Gastroesophageal sphincter (tissue), 4 donors: ENCODE measurements around the gene INPP5E. TPM values are rescaled to one million over a fixed set of nuclear protein-coding genes. Genes with fewer than 3 reads are reported as not detected.

ENCODE experiments used
- ATAC-seq: fragments of 150-250 bp; one replicate; pipeline ENCODE4 v1.9.1; 2016; ENCODE audit warnings: mild to moderate bottlenecking, moderate library complexity
- H3K27ac ChIP-seq, 4 donors: fragments of 200-600 bp; sonication (generic) in 3 of 4; 1 replicate in 3 of 4; 2 replicates in 1 of 4; pipeline ENCODE4 v1.5.1; 2016 to 2019
- H3K27me3 ChIP-seq: fragments of 200-600 bp; sonication (generic); one replicate; pipeline ENCODE4 v1.5.1; 2019
- H3K36me3 ChIP-seq, 2 donors: fragments of 200-600 bp; sonication (generic); one replicate each; pipeline ENCODE4 v1.5.1; 2019; ENCODE audit warnings: control low read depth in 1 of 2
- H3K4me1 ChIP-seq, 3 donors: fragments of 200-600 bp; sonication (generic); 1 replicate in 2 of 3; 2 replicates in 1 of 3; pipeline ENCODE4 v1.5.1; 2016 to 2019; ENCODE audit warnings: control low read depth in 2 of 3
- H3K4me3 ChIP-seq, 2 donors: fragments of 200-600 bp; sonication (generic); one replicate each; pipeline ENCODE4 v1.5.1; 2019; ENCODE audit warnings: mild to moderate bottlenecking in 1 of 2, moderate library complexity in 1 of 2
- H3K9me3 ChIP-seq, 3 donors: fragments of 200-600 bp; sonication (generic); one replicate each; pipeline ENCODE4 v1.5.1; 2017 to 2019; ENCODE audit warnings: control low read depth in 2 of 3
- CTCF ChIP-seq, 4 experiments: fragments of 200-600 bp in 2 of 4; fragments of 450-650 bp in 2 of 4; sonication (generic) in 1 of 4; IDR thresholded peaks; one replicate each; pipeline ENCODE4 v1.5.1; 2017 to 2019; ENCODE audit warnings: antibody characterized with exemption in 4 of 4, mild to moderate bottlenecking in 2 of 4, moderate library complexity in 2 of 4
- EP300 ChIP-seq: sonication (generic); formaldehyde crosslinking; IDR thresholded peaks from one replicate; pipeline ENCODE4 v1.6.1; 2017; ENCODE audit warnings: antibody characterized with exemption, mild to moderate bottlenecking
- POLR2A ChIP-seq, 2 donors: fragments of 450-650 bp; IDR thresholded peaks; one replicate each; pipeline ENCODE4 v1.6.1; 2017; ENCODE audit warnings: antibody characterized with exemption in 2 of 2, mild to moderate bottlenecking in 2 of 2, moderate library complexity in 1 of 2
- POLR2AphosphoS5 ChIP-seq: sonication (generic); formaldehyde crosslinking; IDR thresholded peaks from one replicate; pipeline ENCODE4 v1.6.1; 2017; ENCODE audit warnings: antibody characterized with exemption
- WGBS, 2 donors: methylation state at CpG; one replicate each; pipeline ENCODE4 v1.1.5; 2018; ENCODE audit warnings: low coverage in 1 of 2; 5-methylcytosine and 5-hydroxymethylcytosine counted together
- total RNA-seq, 4 donors: library from RNA; depleted of rRNA; stranded (reverse); fragments of >200 nt; gene quantifications; one replicate each; pipeline ENCODE4 v1.1.0, GENCODE V29; 2016

Gene INPP5E
- total RNA-seq, 4 donors from 2014 or later = 7.2 to 13.1 (median 10.0) TPM

DNA sequence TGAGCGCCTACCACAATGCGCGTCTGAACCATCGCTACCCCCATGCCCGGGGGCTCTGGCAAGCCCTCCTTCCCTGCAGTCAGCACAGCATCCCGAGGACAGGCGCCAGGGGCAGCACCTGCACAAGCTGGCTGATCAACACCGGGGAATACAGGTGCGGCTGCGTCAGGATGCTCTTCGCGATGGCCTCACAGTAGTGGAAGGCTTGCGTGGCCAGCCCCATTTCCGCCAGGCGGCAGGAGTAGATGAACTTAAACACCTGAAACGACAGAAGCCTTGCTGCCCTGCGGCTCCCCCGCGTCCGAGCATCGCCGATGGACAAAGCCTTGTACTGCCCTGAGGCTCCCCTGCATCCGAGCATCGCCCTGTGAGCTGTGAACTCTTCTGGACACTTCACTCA lies 17.7 kb upstream of the INPP5E start:
- Histone ChIP-seq H3K4me1 (no peaks in the 10 kb centered on the region), H3K27me3 (no peaks in the 10 kb centered on the region), H3K27ac (no peak overlapping the region), H3K36me3 (peaks cover 0 to 100% of the 10 kb centered on the region in 2 donors), H3K9me3 (no peaks in the 10 kb centered on the region), H3K4me3 (no peak overlapping the region)
- no peak for ATAC-seq
- TF ChIP-seq POLR2A (IDR thresholded peaks at IDR 0.05) (no peak), CTCF (IDR thresholded peaks at IDR 0.05) (no peak), POLR2AphosphoS5 (no peak), EP300 (no peak)
- 100% methylated on average over 2 of the region's 24 CpGs; no CpG with 5 or more reads in 1 of the 2 donors for WGBS, 2 donors

- TF ChIP-seq EP300 = no peak
- TF ChIP-seq CTCF (IDR thresholded peaks at IDR 0.05) = no peak
- TF ChIP-seq POLR2A (IDR thresholded peaks at IDR 0.05) = no peak
- no peak for TF ChIP-seq POLR2AphosphoS5
- Histone ChIP-seq H3K27ac (no peak overlapping the region), H3K27me3 (no peaks in the 10 kb centered on the region), H3K4me3 (no peak overlapping the region), H3K9me3 (no peaks in the 10 kb centered on the region), H3K36me3 (peaks cover 0 to 98% of the 10 kb centered on the region in 2 donors), H3K4me1 (no peaks in the 10 kb centered on the region)
- WGBS, 2 donors = 55 to 100% methylated on average over 1 to 2 of the region's 9 CpGs
- ATAC-seq = no peak
These were observed 16.6 kb upstream of the INPP5E start for GRCh38 chr9:136456258-136456657.

DNA sequence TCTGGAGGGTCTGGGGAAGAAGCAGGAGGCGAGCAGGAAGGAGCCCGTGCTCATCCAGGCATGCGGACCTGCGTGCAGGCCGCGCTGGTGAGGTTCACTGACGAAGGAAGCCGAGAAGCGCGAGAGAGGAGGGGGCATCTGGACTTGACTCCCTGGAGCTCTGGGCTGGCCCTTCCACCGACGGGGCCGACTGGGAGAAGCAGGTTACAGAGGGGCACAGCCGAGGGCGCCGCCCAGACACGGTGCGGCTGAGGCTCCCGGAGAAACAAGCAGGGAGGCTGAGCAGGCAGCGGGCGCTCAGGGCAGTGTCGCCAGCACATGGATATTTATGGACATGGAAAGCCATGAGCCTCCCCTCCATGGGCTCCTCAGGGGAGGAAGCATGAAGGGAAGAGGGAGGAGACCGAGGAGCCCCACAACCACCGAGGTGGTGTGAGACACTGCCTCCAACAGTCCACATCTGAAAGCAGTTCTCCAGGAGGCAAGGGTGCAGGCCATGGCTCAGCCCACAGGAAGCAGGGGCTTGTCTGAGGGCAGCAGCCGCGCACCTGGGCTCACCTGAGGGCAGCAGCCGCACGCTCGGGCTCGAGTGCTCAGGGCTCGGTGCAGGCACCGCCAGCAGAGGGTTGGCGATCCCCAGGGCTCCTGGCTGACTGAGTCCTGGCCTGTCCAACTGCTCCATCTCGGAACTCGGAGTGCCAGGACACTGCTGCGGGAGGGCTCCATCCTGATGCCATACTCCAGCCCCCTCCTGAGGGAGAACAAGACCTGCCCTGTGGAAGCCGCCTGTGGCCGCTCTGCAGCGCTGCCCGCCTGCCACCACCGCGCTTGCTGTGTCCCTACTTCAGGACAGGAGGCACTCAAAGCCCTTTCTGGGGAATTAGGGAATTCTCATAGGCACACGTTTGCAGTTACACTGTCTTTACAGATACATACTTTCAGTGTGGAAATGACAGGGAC lies 15.7 kb upstream of the INPP5E start:
- Histone ChIP-seq H3K4me1 (no peaks in the 10 kb centered on the region), H3K27me3 (no peaks in the 10 kb centered on the region), H3K27ac (no peak overlapping the region), H3K4me3 (no peak overlapping the region), H3K36me3 (peaks cover 0 to 98% of the 10 kb centered on the region in 2 donors), H3K9me3 (no peaks in the 10 kb centered on the region)
- no peak for TF ChIP-seq POLR2A (IDR thresholded peaks at IDR 0.05)
- no peak for TF ChIP-seq POLR2AphosphoS5
- no peak for TF ChIP-seq CTCF (IDR thresholded peaks at IDR 0.05)
- TF ChIP-seq EP300 = no peak
- WGBS, 2 donors = 70 to 89% methylated on average over 4 to 13 of the region's 43 CpGs
- no peak for ATAC-seq

- Histone ChIP-seq H3K9me3 (no peaks in the 10 kb centered on the region), H3K36me3 (peaks cover 0 to 98% of the 10 kb centered on the region in 2 donors), H3K4me3 (no peak overlapping the region), H3K27ac (no peak overlapping the region), H3K27me3 (no peaks in the 10 kb centered on the region), H3K4me1 (no peaks in the 10 kb centered on the region)
- 80% methylated on average over 2 of the region's 25 CpGs; no CpG with 5 or more reads in 1 of the 2 donors for WGBS, 2 donors
- ATAC-seq = no peak
- TF ChIP-seq CTCF (IDR thresholded peaks at IDR 0.05) (no peak), EP300 (no peak), POLR2A (IDR thresholded peaks at IDR 0.05) (no peak), POLR2AphosphoS5 (no peak)
These were observed 14.6 kb upstream of the INPP5E start for GRCh38 chr9:136454026-136454796.
